H1 (cell line): ENCODE results near the gene PIGS. TPM values are rescaled to one million over a fixed set of nuclear protein-coding genes. Genes with fewer than 3 reads are reported as not detected.

ENCODE experiments used
- CTCF ChIA-PET: fragments of 300-600 bp; sonication (Branson Sonifier 250); formaldehyde crosslinking; loops from one replicate; lab custom pipeline; 2021; ENCODE audit not compliant: partially characterized antibody; lab: Charles Lee
- POLR2A ChIA-PET: fragments of 300-600 bp; sonication (Branson Sonifier 250); formaldehyde crosslinking; loops from one replicate; lab custom pipeline; 2021; ENCODE audit warnings: inconsistent platforms; ENCODE audit not compliant: partially characterized antibody; lab: Charles Lee
- DNase-seq, 2 experiments: peaks; one replicate each; pipeline versions ENCODE4 v3.0.0 to v3.0.0-alpha.2; 2010 to 2022; ENCODE audit warnings: low spot score in 2 of 2, low read depth in 1 of 2, mixed read lengths in 1 of 2
- FAIRE-seq: peaks from 2 replicates; lab custom pipeline; 2011; peaks lifted over from hg19 to GRCh38; lab: Jason Lieb, UNC
- H2AFZ ChIP-seq: 2 replicates; pipeline ENCODE4 v1.8.1; 2012; ENCODE audit warnings: low read length, inconsistent platforms
- H2AK5ac ChIP-seq: 2 replicates; pipeline ENCODE4 v1.6.1; 2013; ENCODE audit warnings: low read depth, low read length
- H2BK120ac ChIP-seq: replicated peaks from 2 replicates; pipeline ENCODE3; 2013; ENCODE audit warnings: low read depth, low read length, inconsistent platforms
- H2BK12ac ChIP-seq: 2 replicates; pipeline ENCODE4 v1.6.1; 2013; ENCODE audit warnings: low read depth, low read length
- H2BK15ac ChIP-seq: 2 replicates; pipeline ENCODE4 v1.6.1; 2013; ENCODE audit warnings: low read length
- H2BK20ac ChIP-seq: 2 replicates; pipeline ENCODE4 v1.6.1; 2013; ENCODE audit warnings: low read length
- H2BK5ac ChIP-seq: 2 replicates; pipeline ENCODE4 v1.6.1; 2013; ENCODE audit warnings: low read depth, low read length
- H3K14ac ChIP-seq: 2 replicates; pipeline ENCODE4 v1.6.1; 2013; ENCODE audit warnings: inconsistent platforms; ENCODE audit not compliant: insufficient read length
- H3K18ac ChIP-seq: 2 replicates; pipeline ENCODE4 v1.6.1; 2013; ENCODE audit warnings: low read length; ENCODE audit errors: extremely low read depth
- H3K23ac ChIP-seq: 2 replicates; pipeline ENCODE4 v1.6.1; 2013; ENCODE audit warnings: inconsistent platforms; ENCODE audit not compliant: insufficient read length
- H3K23me2 ChIP-seq: 2 replicates; pipeline ENCODE4 v1.6.1; 2013; ENCODE audit warnings: low read depth, low read length
- H3K27ac ChIP-seq: 2 replicates; pipeline ENCODE4 v1.6.1; 2011; ENCODE audit warnings: low read depth, low read length, inconsistent platforms
- H3K27me3 ChIP-seq, 4 experiments: replicated peaks in 1 of 4; 1 replicate in 1 of 4; 2 replicates in 3 of 4; pipeline versions ENCODE4 v1.6.1 to v1.8.1; 2011 to 2013; ENCODE audit warnings: low read length in 3 of 4, mild to moderate bottlenecking in 3 of 4, inconsistent platforms in 2 of 4, mixed read lengths in 2 of 4, moderate library complexity in 1 of 4; ENCODE audit not compliant: control insufficient read depth in 3 of 4, insufficient read depth in 3 of 4; ENCODE audit errors: extremely low read depth in 1 of 4
- H3K36me3 ChIP-seq, 4 experiments: 2 replicates each; pipeline versions ENCODE4 v1.6.1 to v1.8.1; 2011 to 2013; ENCODE audit warnings: mild to moderate bottlenecking in 4 of 4, low read length in 3 of 4, moderate library complexity in 2 of 4, control low read depth in 1 of 4, inconsistent platforms in 1 of 4; ENCODE audit not compliant: insufficient read depth in 4 of 4, control insufficient read depth in 2 of 4
- H3K4ac ChIP-seq: replicated peaks from 2 replicates; pipeline ENCODE3; 2013; ENCODE audit warnings: low read length, low read depth, mixed read lengths, inconsistent platforms; ENCODE audit not compliant: insufficient read length
- H3K4me1 ChIP-seq, 4 experiments: replicated peaks in 1 of 4; 1 replicate in 1 of 4; 2 replicates in 3 of 4; pipeline versions ENCODE4 v1.6.1 to v1.8.1; 2011 to 2013; ENCODE audit warnings: low read length in 3 of 4, inconsistent platforms in 2 of 4, mixed read lengths in 1 of 4; ENCODE audit not compliant: insufficient read depth in 4 of 4, control insufficient read depth in 3 of 4
- H3K4me2 ChIP-seq, 2 experiments: 2 replicates each; pipeline versions ENCODE4 v1.6.1 to v1.8.1; 2011 to 2013; ENCODE audit warnings: low read depth in 2 of 2, low read length in 2 of 2, control low read depth in 1 of 2, inconsistent platforms in 1 of 2, mild to moderate bottlenecking in 1 of 2; ENCODE audit not compliant: insufficient read depth in 1 of 2
- H3K4me3 ChIP-seq, 4 experiments: fragments of 200-600, 300-600 bp in 1 of 4; sonication (generic), shearing (Covaris generic), sonication (Bioruptor Twin) in 1 of 4; 2 replicates each; pipeline versions ENCODE4 v1.5.1 to v1.8.1; 2011 to 2016; ENCODE audit warnings: low read length in 4 of 4, low read depth in 3 of 4, control low read depth in 2 of 4, inconsistent platforms in 2 of 4, mild to moderate bottlenecking in 2 of 4, mixed read lengths in 1 of 4, moderate library complexity in 1 of 4; ENCODE audit not compliant: insufficient read depth in 2 of 4; ENCODE audit errors: extremely low read depth in 1 of 4
- H3K56ac ChIP-seq: replicated peaks from 2 replicates; pipeline ENCODE3; 2013; ENCODE audit warnings: low read depth, mild to moderate bottlenecking, mixed read lengths, low read length, inconsistent platforms; ENCODE audit not compliant: insufficient read length
- H3K79me1 ChIP-seq: 2 replicates; pipeline ENCODE4 v1.6.1; 2013; ENCODE audit warnings: low read depth, low read length, control low read depth
- H3K79me2 ChIP-seq, 2 experiments: 2 replicates each; pipeline versions ENCODE4 v1.6.1 to v1.8.1; 2012 to 2013; ENCODE audit warnings: low read length in 2 of 2, mild to moderate bottlenecking in 2 of 2, inconsistent platforms in 1 of 2; ENCODE audit not compliant: insufficient read depth in 2 of 2, control insufficient read depth in 1 of 2
- H3K9ac ChIP-seq, 4 experiments: replicated peaks in 1 of 4; 1 replicate in 1 of 4; 2 replicates in 3 of 4; pipeline versions ENCODE4 v1.6.1 to v1.8.1; 2011 to 2013; ENCODE audit warnings: low read depth in 3 of 4, low read length in 3 of 4, control low read depth in 2 of 4, mild to moderate bottlenecking in 2 of 4, moderate library complexity in 2 of 4, inconsistent platforms in 1 of 4; ENCODE audit errors: extremely low read depth in 1 of 4
- H3K9me3 ChIP-seq, 2 experiments: 2 replicates each; pipeline versions ENCODE4 v1.6.1 to v1.8.1; 2012 to 2013; ENCODE audit warnings: mild to moderate bottlenecking in 2 of 2, moderate library complexity in 2 of 2, control low read depth in 1 of 2, inconsistent platforms in 1 of 2, low read depth in 1 of 2, low read length in 1 of 2, mixed read lengths in 1 of 2; ENCODE audit not compliant: insufficient read depth in 2 of 2
- H4K20me1 ChIP-seq, 2 experiments: replicated peaks in 1 of 2; 2 replicates each; pipeline versions ENCODE3 to v1.8.1; 2011 to 2013; ENCODE audit warnings: inconsistent platforms in 2 of 2, low read length in 2 of 2, mild to moderate bottlenecking in 1 of 2; ENCODE audit not compliant: insufficient read depth in 2 of 2, control insufficient read depth in 1 of 2
- H4K5ac ChIP-seq: 2 replicates; pipeline ENCODE4 v1.6.1; 2013; ENCODE audit warnings: low read length, low read depth, mixed read lengths, inconsistent platforms; ENCODE audit not compliant: insufficient read length
- H4K8ac ChIP-seq: 2 replicates; pipeline ENCODE4 v1.8.0; 2013; ENCODE audit warnings: mild to moderate bottlenecking, moderate library complexity, low read length, inconsistent platforms; ENCODE audit not compliant: insufficient read depth; ENCODE audit errors: extremely low read depth
- H4K91ac ChIP-seq: replicated peaks from 2 replicates; pipeline ENCODE3; 2013; ENCODE audit warnings: low read length, mixed read lengths, inconsistent platforms; ENCODE audit not compliant: insufficient read length
- BRCA1 ChIP-seq: IDR thresholded peaks from 2 replicates; pipeline ENCODE4 v1.6.1; 2012; ENCODE audit warnings: low read depth, low read length, improper control_type of control experiment
- RAD21 ChIP-seq, 2 experiments: IDR thresholded peaks in 1 of 2; conservative IDR thresholded peaks in 1 of 2; 2 replicates each; pipeline ENCODE4 v1.6.1; 2011; ENCODE audit warnings: low read depth in 2 of 2, low read length in 2 of 2, improper control_type of control experiment in 1 of 2, inconsistent platforms in 1 of 2, mild to moderate bottlenecking in 1 of 2, moderate library complexity in 1 of 2
- WGBS, 2 experiments: shearing (Covaris generic) in 1 of 2; methylation state at CpG; one replicate each; pipeline versions ENCODE4 v1.1.6 to v1.1.7; 2013 to 2015; ENCODE audit warnings: low lambda C conversion rate in 2 of 2, mixed read lengths in 2 of 2, inconsistent platforms in 1 of 2, low coverage in 1 of 2, missing lambda C conversion rate in 1 of 2; ENCODE audit not compliant: insufficient replicate concordance in 2 of 2, insufficient coverage in 1 of 2, insufficient read length in 1 of 2; ENCODE audit errors: extremely low coverage in 1 of 2, missing lambda C conversion rate in 1 of 2; 5-methylcytosine and 5-hydroxymethylcytosine counted together
- polyA plus RNA-seq, 7 experiments: library from polyadenylated mRNA; depleted of rRNA in 3 of 7; stranded (reverse) in 5 of 7; unstranded in 2 of 7; fragments of >200 nt in 5 of 7; fragments of 200-250 nt in 2 of 7; gene quantifications; 1 replicate in 5 of 7; 2 replicates in 1 of 7; 4 replicates in 1 of 7; pipeline versions ENCODE4 v1.2.1 to v1.2.3, GENCODE V29; 2011 to 2013; ENCODE audit warnings: missing spikeins in 2 of 7, mixed read lengths in 2 of 7
- total RNA-seq: library from RNA; stranded (reverse); fragmentation: NEBNext Ultra II Directional; extraction: Animal tissue kit (Norgen Biotek cat#: 25700); gene quantifications from 2 replicates; pipeline ENCODE4 v1.2.1, GENCODE V29; 2021
- TF ChIP-seq, protein P1 (sequence below), 3 experiments: IDR thresholded peaks; 1 replicate in 2 of 3; 2 replicates in 1 of 3; pipeline versions ENCODE4 v1.5.1 to v1.6.1; 2011; ENCODE audit warnings: low read length in 3 of 3, mild to moderate bottlenecking in 3 of 3, inconsistent platforms in 2 of 3, low read depth in 1 of 3, moderate library complexity in 1 of 3; ENCODE audit not compliant: insufficient read depth in 1 of 3; ENCODE audit errors: control extremely low read depth in 1 of 3

Gene PIGS
- total and polyA plus RNA-seq, 2 of the 8 experiments (the other 6 are each of a cell fraction or from before 2014, with no cell fraction given), result 44.3 to 50.6 TPM

DNA sequence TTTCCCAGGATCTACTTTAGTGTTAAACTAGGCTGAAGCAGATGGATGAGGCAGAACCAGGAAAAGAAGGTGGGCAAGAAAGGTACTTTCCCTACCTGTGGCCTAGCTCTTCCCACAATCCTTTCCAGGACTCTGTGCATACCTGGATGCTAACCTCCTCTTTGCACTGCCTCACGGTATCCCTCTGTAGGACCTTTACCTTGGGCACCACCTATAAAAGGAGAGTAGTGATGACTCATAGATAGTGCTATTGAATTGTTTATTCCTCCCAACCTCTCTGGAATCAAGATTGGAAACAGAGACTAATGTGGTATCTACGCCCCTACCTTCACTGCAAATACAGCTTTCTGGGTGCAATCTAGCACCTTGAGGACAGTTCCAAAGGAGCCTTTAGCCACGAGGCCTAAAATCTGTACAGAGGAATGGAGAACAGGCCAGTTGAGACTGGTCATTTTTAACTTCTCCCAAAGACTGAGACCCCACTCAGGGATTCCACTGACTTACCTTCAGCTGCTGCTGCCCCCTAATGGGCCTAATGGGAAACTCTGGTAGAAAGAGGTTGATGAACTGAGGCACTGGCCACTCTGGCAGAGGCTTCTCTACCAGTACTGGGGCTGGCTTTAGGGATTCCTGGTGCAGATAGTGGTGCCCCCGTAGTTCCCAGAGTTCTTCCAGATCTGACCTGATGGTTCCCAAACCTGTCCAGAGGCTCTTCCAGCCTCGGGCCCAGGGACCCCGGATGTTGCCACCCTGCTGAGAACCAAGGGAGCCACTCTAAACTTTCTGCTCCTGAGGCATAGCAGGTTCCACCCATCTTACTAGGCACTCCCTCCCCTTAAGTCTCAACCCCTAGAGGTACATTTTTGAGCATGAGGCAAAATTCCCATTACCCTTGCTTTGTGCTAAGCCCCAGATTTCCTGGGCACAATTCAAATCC, 41.9 kb upstream of the PIGS start:
- Histone ChIP-seq H3K23ac (no peak overlapping the region), H3K27me3 (no peaks in the 10 kb centered on the region), H2BK15ac (no peak overlapping the region), H4K5ac (no peak overlapping the region), H2BK5ac (no peak overlapping the region), H2AFZ (no peak overlapping the region), H4K8ac (no peak overlapping the region), H3K79me1 (no peaks in the 10 kb centered on the region), H3K4me1 (no peaks in the 10 kb centered on the region), H3K14ac (no peak overlapping the region), H2BK12ac (no peak overlapping the region), H3K23me2 (no peaks in the 10 kb centered on the region), H3K27ac (no peak overlapping the region), H2BK120ac (no peak overlapping the region), H3K18ac (no peak overlapping the region), H3K56ac (no peak overlapping the region), H3K36me3 (peaks cover 37 to 70% (median 59%) of the 10 kb centered on the region in 4 experiments), H3K4ac (no peak overlapping the region), H2AK5ac (no peak overlapping the region), H4K91ac (no peak overlapping the region), H3K4me2 (no peak overlapping the region), H3K79me2 (no peaks in the 10 kb centered on the region), H4K20me1 (peaks cover 2% of the 10 kb centered on the region in 2 experiments), H3K9me3 (no peaks in the 10 kb centered on the region), H3K4me3 (no peak overlapping the region), H2BK20ac (no peak overlapping the region), H3K9ac (no peak overlapping the region)
- POLR2A ChIA-PET, result interaction anchor here (0.6 to 14.8 kb wide), 20 partner anchors 8 to 93 kb away, joined by 3 to 163 read pairs (median 5); partner anchors contain the start of genes ALDOC, PIGS, SDF2 and SPAG5
- CTCF ChIA-PET, result interaction anchor here (0.6 to 6.0 kb wide), 28 partner anchors 9 to 164 kb away, joined by 3 to 45 read pairs (median 4); partner anchors contain the start of genes PIGS and SPAG5
- FAIRE-seq (no peak), DNase-seq (peak in 1 of 2 experiments; percentile 71)
- WGBS, 2 experiments, result 91% methylated on average over 6 of the region's 6 CpGs; no CpG with 5 or more reads in 1 of the 2 experiments
- peak; percentile 53 to 65 for TF ChIP-seq RAD21 (IDR thresholded peaks at IDR 0.05 in 1 of 2, conservative IDR thresholded peaks at IDR 0.05 in 1 of 2; ENCODE audit: low read depth in 2 of 2, low read length in 2 of 2)
- TF ChIP-seq, protein P1, sequence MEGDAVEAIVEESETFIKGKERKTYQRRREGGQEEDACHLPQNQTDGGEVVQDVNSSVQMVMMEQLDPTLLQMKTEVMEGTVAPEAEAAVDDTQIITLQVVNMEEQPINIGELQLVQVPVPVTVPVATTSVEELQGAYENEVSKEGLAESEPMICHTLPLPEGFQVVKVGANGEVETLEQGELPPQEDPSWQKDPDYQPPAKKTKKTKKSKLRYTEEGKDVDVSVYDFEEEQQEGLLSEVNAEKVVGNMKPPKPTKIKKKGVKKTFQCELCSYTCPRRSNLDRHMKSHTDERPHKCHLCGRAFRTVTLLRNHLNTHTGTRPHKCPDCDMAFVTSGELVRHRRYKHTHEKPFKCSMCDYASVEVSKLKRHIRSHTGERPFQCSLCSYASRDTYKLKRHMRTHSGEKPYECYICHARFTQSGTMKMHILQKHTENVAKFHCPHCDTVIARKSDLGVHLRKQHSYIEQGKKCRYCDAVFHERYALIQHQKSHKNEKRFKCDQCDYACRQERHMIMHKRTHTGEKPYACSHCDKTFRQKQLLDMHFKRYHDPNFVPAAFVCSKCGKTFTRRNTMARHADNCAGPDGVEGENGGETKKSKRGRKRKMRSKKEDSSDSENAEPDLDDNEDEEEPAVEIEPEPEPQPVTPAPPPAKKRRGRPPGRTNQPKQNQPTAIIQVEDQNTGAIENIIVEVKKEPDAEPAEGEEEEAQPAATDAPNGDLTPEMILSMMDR (IDR thresholded peaks at IDR 0.05; ENCODE audit: control extremely low read depth in 1 of 3, insufficient read depth in 1 of 3, low read depth in 1 of 3, low read length in 3 of 3), result peak; percentile 60 to 77 (median 64)
- TF ChIP-seq BRCA1, result no peak
